CD14-positive monocyte (primary cell): ENCODE results near the gene FAM241B. TPM values are rescaled to one million over a fixed set of nuclear protein-coding genes. Genes with fewer than 3 reads are reported as not detected.

Experiments
- DNase-seq, 3 donors: peaks; one replicate each; pipeline ENCODE4 v3.0.0-alpha.2; 2011 to 2022
- H2AFZ ChIP-seq: 2 replicates; pipeline ENCODE4 v1.6.0; 2012; ENCODE audit warnings: mild to moderate bottlenecking, low read depth, low read length, inconsistent platforms; ENCODE audit not compliant: insufficient read depth, poor library complexity, severe bottlenecking
- H3K27ac ChIP-seq, 2 donors: 1 replicate in 1 of 2; 2 replicates in 1 of 2; pipeline ENCODE4 v1.5.1; 2012 to 2013; ENCODE audit warnings: low read length in 2 of 2, control low read depth in 1 of 2, inconsistent platforms in 1 of 2, low read depth in 1 of 2, mild to moderate bottlenecking in 1 of 2
- H3K27me3 ChIP-seq, 2 donors: one replicate each; pipeline versions ENCODE4 v1.6.0 to v1.6.1; 2011 to 2013; ENCODE audit warnings: low read length in 2 of 2; ENCODE audit not compliant: control insufficient read depth in 2 of 2, insufficient read depth in 2 of 2
- H3K36me3 ChIP-seq, 2 donors: replicated peaks in 1 of 2; 1 replicate in 1 of 2; 2 replicates in 1 of 2; pipeline versions ENCODE4 v1.5.1 to v1.6.1; 2012 to 2013; ENCODE audit warnings: low read length in 2 of 2, control low read depth in 1 of 2, inconsistent platforms in 1 of 2, mild to moderate bottlenecking in 1 of 2; ENCODE audit not compliant: insufficient read depth in 2 of 2, control insufficient read depth in 1 of 2
- H3K4me1 ChIP-seq, 2 donors: 1 replicate in 1 of 2; 2 replicates in 1 of 2; pipeline versions ENCODE4 v1.5.1 to v1.6.1; 2012 to 2013; ENCODE audit warnings: low read length in 2 of 2, control low read depth in 1 of 2, inconsistent platforms in 1 of 2, mild to moderate bottlenecking in 1 of 2, moderate library complexity in 1 of 2; ENCODE audit not compliant: insufficient read depth in 2 of 2, control insufficient read depth in 1 of 2
- H3K4me2 ChIP-seq: replicated peaks from 2 replicates; pipeline ENCODE3; 2012; ENCODE audit warnings: low read length, moderate library complexity, mild to moderate bottlenecking; ENCODE audit not compliant: poor library complexity, severe bottlenecking; ENCODE audit errors: extremely low read depth
- H3K4me3 ChIP-seq, 3 experiments: fragments of 200-600 bp in 1 of 3; sonication (generic) in 1 of 3; replicated peaks in 1 of 3; 1 replicate in 2 of 3; 2 replicates in 1 of 3; pipeline ENCODE4 v1.5.1; 2011 to 2013; ENCODE audit warnings: low read length in 3 of 3, mild to moderate bottlenecking in 3 of 3, control low read depth in 2 of 3, low read depth in 2 of 3, inconsistent platforms in 1 of 3, moderate library complexity in 1 of 3
- H3K79me2 ChIP-seq: 2 replicates; pipeline ENCODE4 v1.6.0; 2012; ENCODE audit warnings: mild to moderate bottlenecking, control low read depth, inconsistent platforms, low read length, moderate library complexity; ENCODE audit not compliant: insufficient read depth
- H3K9ac ChIP-seq: 2 replicates; pipeline ENCODE4 v1.6.0; 2017; ENCODE audit warnings: low read length, mild to moderate bottlenecking; ENCODE audit not compliant: insufficient read depth, poor library complexity, severe bottlenecking
- H3K9me3 ChIP-seq, 2 donors: replicated peaks in 1 of 2; 1 replicate in 1 of 2; 2 replicates in 1 of 2; pipeline versions ENCODE4 v1.5.1 to v1.6.1; 2012 to 2013; ENCODE audit warnings: low read length in 2 of 2, control low read depth in 1 of 2; ENCODE audit not compliant: control insufficient read depth in 1 of 2, insufficient read depth in 1 of 2
- H4K20me1 ChIP-seq: 2 replicates; pipeline ENCODE4 v1.6.0; 2012; ENCODE audit warnings: mild to moderate bottlenecking, low read length, control low read depth, moderate library complexity; ENCODE audit not compliant: insufficient read depth
- H3K27ac Mint-ChIP-seq, 7 donors: one replicate each; pipeline ENCODE4 v1.8.0; 2020; ENCODE audit warnings: mild to moderate bottlenecking in 7 of 7, mixed read lengths in 7 of 7, moderate library complexity in 6 of 7, inconsistent platforms in 2 of 7
- H3K27me3 Mint-ChIP-seq, 3 donors: one replicate each; pipeline ENCODE4 v1.8.0; 2021 to 2022; ENCODE audit warnings: low read depth in 3 of 3, mild to moderate bottlenecking in 3 of 3, mixed read lengths in 3 of 3, moderate library complexity in 3 of 3, inconsistent platforms in 1 of 3
- H3K36me3 Mint-ChIP-seq, 2 donors: one replicate each; pipeline ENCODE4 v1.8.0; 2020; ENCODE audit warnings: mixed read lengths in 2 of 2, inconsistent platforms in 1 of 2, mild to moderate bottlenecking in 1 of 2
- H3K4me1 Mint-ChIP-seq: one replicate; pipeline ENCODE4 v1.8.0; 2020; ENCODE audit warnings: mild to moderate bottlenecking, mixed read lengths
- H3K4me3 Mint-ChIP-seq, 2 donors: one replicate each; pipeline ENCODE4 v1.8.0; 2020; ENCODE audit warnings: mild to moderate bottlenecking in 2 of 2, mixed read lengths in 2 of 2, moderate library complexity in 1 of 2
- H3K9me3 Mint-ChIP-seq, 7 donors: one replicate each; pipeline ENCODE4 v1.8.0; 2020 to 2022; ENCODE audit warnings: mixed read lengths in 7 of 7, mild to moderate bottlenecking in 6 of 7, moderate library complexity in 6 of 7, inconsistent platforms in 2 of 7
- WGBS: methylation state at CpG from one replicate; pipeline ENCODE4 v1.1.5; 2013; ENCODE audit warnings: missing lambda C conversion rate; ENCODE audit not compliant: insufficient coverage; 5-methylcytosine and 5-hydroxymethylcytosine counted together
- intact Hi-C, 2 donors: fragments of 100-400 bp; cut with micrococcal nuclease; formaldehyde crosslinking; loops; one replicate each; pipeline versions ENCODE4 v1.15.0 to v1.15.1; 2023
- polyA plus RNA-seq, 3 donors: library from polyadenylated mRNA; depleted of rRNA in 1 of 3; unstranded in 2 of 3; stranded (reverse) in 1 of 3; fragments of 300-500 nt in 2 of 3; fragments of >200 nt in 1 of 3; fragmentation: Illumina TruSeq in 2 of 3; gene quantifications; 1 replicate in 2 of 3; 2 replicates in 1 of 3; pipeline ENCODE4 v1.2.3, GENCODE V29; 2012 to 2021
- TF ChIP-seq, protein P1 (sequence below): fragments of 200-600 bp; IDR thresholded peaks from one replicate; pipeline ENCODE4 v1.8.0; 2022; ENCODE audit warnings: antibody characterized with exemption, mild to moderate bottlenecking

FAM241B gene
- polyA plus RNA-seq, 3 donors = not detected

DNA sequence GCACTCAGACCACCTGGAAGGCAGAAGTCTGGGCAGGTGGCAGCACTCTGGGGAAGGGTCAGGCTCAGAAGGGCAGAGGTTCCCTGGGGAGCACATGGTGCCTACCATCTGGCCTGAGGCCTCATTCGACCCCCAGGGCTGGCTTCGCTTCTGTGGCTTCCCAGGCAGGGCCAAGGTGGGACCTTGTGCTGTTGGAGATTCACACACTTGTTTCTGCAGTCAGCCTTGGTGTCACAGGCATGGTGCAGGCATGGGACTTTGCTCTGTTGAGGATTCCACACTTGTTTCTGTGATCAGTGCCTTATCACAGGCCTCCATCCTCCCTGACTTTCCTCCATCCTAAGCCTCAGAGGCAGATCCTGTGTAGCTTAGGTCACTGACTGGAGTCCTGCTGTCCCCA lies 11.3 kb upstream of the FAM241B start:
- Mint-ChIP-seq H3K27me3 (peaks cover 4 to 9% (median 7%) of the 10 kb centered on the region in 3 donors), H3K4me3 (no peak overlapping the region), H3K4me1 (no peaks in the 10 kb centered on the region), H3K9me3 (peaks cover 4 to 13% (median 7%) of the 10 kb centered on the region in 7 donors), H3K36me3 (no peaks in the 10 kb centered on the region), H3K27ac (no peak overlapping the region)
- Histone ChIP-seq H3K9me3 (peaks cover 7 to 10% of the 10 kb centered on the region in 2 donors), H3K36me3 (no peaks in the 10 kb centered on the region), H3K27ac (no peak overlapping the region), H3K4me3 (no peak overlapping the region), H2AFZ (no peak overlapping the region), H3K4me1 (no peaks in the 10 kb centered on the region), H3K27me3 (no peaks in the 10 kb centered on the region), H3K9ac (no peak overlapping the region), H3K79me2 (no peaks in the 10 kb centered on the region), H3K4me2 (no peak overlapping the region), H4K20me1 (no peaks in the 10 kb centered on the region)
- intact Hi-C loops = no loop called here
- no peak for DNase-seq
- TF ChIP-seq, protein P1, sequence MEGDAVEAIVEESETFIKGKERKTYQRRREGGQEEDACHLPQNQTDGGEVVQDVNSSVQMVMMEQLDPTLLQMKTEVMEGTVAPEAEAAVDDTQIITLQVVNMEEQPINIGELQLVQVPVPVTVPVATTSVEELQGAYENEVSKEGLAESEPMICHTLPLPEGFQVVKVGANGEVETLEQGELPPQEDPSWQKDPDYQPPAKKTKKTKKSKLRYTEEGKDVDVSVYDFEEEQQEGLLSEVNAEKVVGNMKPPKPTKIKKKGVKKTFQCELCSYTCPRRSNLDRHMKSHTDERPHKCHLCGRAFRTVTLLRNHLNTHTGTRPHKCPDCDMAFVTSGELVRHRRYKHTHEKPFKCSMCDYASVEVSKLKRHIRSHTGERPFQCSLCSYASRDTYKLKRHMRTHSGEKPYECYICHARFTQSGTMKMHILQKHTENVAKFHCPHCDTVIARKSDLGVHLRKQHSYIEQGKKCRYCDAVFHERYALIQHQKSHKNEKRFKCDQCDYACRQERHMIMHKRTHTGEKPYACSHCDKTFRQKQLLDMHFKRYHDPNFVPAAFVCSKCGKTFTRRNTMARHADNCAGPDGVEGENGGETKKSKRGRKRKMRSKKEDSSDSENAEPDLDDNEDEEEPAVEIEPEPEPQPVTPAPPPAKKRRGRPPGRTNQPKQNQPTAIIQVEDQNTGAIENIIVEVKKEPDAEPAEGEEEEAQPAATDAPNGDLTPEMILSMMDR = no peak
- WGBS = 88% methylated on average over 2 of the region's 2 CpGs

DNA sequence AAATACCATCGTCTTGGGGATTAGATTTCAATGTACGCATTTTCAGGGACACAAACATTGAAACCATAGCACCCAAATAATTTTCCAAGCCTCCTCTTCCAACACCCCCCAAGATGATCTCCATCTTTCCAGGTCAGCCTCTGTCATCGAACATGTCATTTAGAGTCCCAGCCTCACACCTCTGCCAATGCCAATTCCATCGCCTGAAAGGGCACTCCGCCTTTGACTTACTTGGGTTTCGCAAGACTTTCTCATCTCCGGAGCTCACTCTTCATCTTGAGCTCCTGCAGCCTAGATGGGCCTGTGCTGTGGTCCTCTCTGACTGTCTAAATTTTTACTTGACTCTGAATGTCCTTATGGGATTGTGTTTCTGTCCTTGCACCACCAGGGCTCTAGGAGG lies 10.4 kb upstream of the FAM241B start:
- H3K36me3 ChIP-seq = no peaks in the 10 kb centered on the region
- H3K4me2 ChIP-seq = no peak overlapping the region
- no peak overlapping the region for H3K4me3 ChIP-seq
- H3K27me3 Mint-ChIP-seq = peaks cover 2 to 9% (median 4%) of the 10 kb centered on the region in 3 donors
- no peak overlapping the region for H2AFZ ChIP-seq
- intact Hi-C loops = no loop called here
- H3K9me3 Mint-ChIP-seq = peaks cover 7 to 19% (median 14%) of the 10 kb centered on the region in 7 donors
- H3K4me3 Mint-ChIP-seq = no peak overlapping the region
- TF ChIP-seq, protein P1 = no peak
- DNase-seq = no peak
- no peak overlapping the region for H3K27ac Mint-ChIP-seq
- H3K4me1 Mint-ChIP-seq = peaks cover 2% of the 10 kb centered on the region
- peaks cover 7 to 19% of the 10 kb centered on the region in 2 donors for H3K9me3 ChIP-seq
- 98% methylated on average over 7 of the region's 7 CpGs for WGBS
- no peaks in the 10 kb centered on the region for H4K20me1 ChIP-seq
- H3K9ac ChIP-seq = no peak overlapping the region
- H3K36me3 Mint-ChIP-seq = no peaks in the 10 kb centered on the region
- H3K79me2 ChIP-seq = no peaks in the 10 kb centered on the region
- no peaks in the 10 kb centered on the region for H3K27me3 ChIP-seq
- H3K27ac ChIP-seq = no peak overlapping the region
- no peaks in the 10 kb centered on the region for H3K4me1 ChIP-seq
